BE2C (cell line): ENCODE data around the gene PRKCSH.
"Not testable (repeated sequence)": the region's sequence is repeated elsewhere in the genome, so short reads cannot be mapped to it uniquely, and the experiment has no call there.

Source experiments
- DNase-seq: peaks from one replicate; pipeline ENCODE4 v3.0.0-alpha.2; 2020
- H3K27me3 ChIP-seq: fragments of 250-450 bp; sonication (Bioruptor Pico); 2 replicates; pipeline ENCODE4 v1.5.1; 2020; ENCODE audit warnings: mild to moderate bottlenecking
- H3K36me3 ChIP-seq: fragments of 250-450 bp; sonication (Bioruptor Pico); 2 replicates; pipeline ENCODE4 v1.5.1; 2020; ENCODE audit warnings: mild to moderate bottlenecking
- H3K4me1 ChIP-seq: fragments of 250-450 bp; sonication (Bioruptor Pico); 2 replicates; pipeline ENCODE4 v1.5.1; 2020
- H3K4me3 ChIP-seq: 2 replicates; pipeline ENCODE4 v1.5.1; 2011; ENCODE audit warnings: low read depth, low read length
- H3K9me3 ChIP-seq: fragments of 250-450 bp; sonication (Bioruptor Pico); 2 replicates; pipeline ENCODE4 v1.5.1; 2020
- CTCF ChIP-seq: IDR thresholded peaks from 2 replicates; pipeline ENCODE4 v1.5.1; 2012; ENCODE audit warnings: mild to moderate bottlenecking, low read depth, low read length

The PRKCSH gene

GRCh38 chr19:11399667-11400066 lies 35.8 kb upstream of the PRKCSH start:
- DNase-seq = no peak
- Histone ChIP-seq H3K4me3 (no peak overlapping the region), H3K36me3 (no peaks in the 10 kb centered on the region), H3K27me3 (no peaks in the 10 kb centered on the region), H3K4me1 (no peaks in the 10 kb centered on the region), H3K9me3 (no peaks in the 10 kb centered on the region)
- no peak for TF ChIP-seq CTCF

- Histone ChIP-seq H3K36me3 (no peaks in the 10 kb centered on the region), H3K4me3 (no peak overlapping the region), H3K9me3 (no peaks in the 10 kb centered on the region), H3K4me1 (peaks cover 3% of the 10 kb centered on the region; the same call in 1 of the 2 replicates), H3K27me3 (no peaks in the 10 kb centered on the region)
- DNase-seq = no peak
- TF ChIP-seq CTCF = no peak
These were observed 34.6 kb upstream of the PRKCSH start for GRCh38 chr19:11400798-11401197.

GRCh38 chr19:11401808-11402543 lies 33.5 kb upstream of the PRKCSH start:
- no peaks in the 10 kb centered on the region for H3K36me3 ChIP-seq
- H3K27me3 ChIP-seq = no peaks in the 10 kb centered on the region; the same call in 1 of the 2 replicates
- DNase-seq = no peak
- H3K4me1 ChIP-seq = peaks cover 3% of the 10 kb centered on the region; the same call in 1 of the 2 replicates
- TF ChIP-seq CTCF = no peak
- H3K9me3 ChIP-seq = no peaks in the 10 kb centered on the region
- H3K4me3 ChIP-seq = no peak overlapping the region

- Histone ChIP-seq H3K36me3 (no peaks in the 10 kb centered on the region), H3K4me3 (no peak overlapping the region), H3K4me1 (peaks cover 3% of the 10 kb centered on the region; the same call in 1 of the 2 replicates), H3K9me3 (no peaks in the 10 kb centered on the region), H3K27me3 (no peaks in the 10 kb centered on the region; the same call in 1 of the 2 replicates)
- no peak for DNase-seq
- TF ChIP-seq CTCF = no peak
These were observed 30.7 kb upstream of the PRKCSH start for GRCh38 chr19:11404588-11405222.

- DNase-seq = peak; percentile 56
- Histone ChIP-seq H3K36me3 (no peaks in the 10 kb centered on the region), H3K9me3 (no peaks in the 10 kb centered on the region), H3K27me3 (no peaks in the 10 kb centered on the region; the same call in 1 of the 2 replicates), H3K4me1 (peaks cover 3% of the 10 kb centered on the region; the same call in 1 of the 2 replicates), H3K4me3 (peak overlapping the region; percentile 34)
- TF ChIP-seq CTCF = peak; percentile 52
These were observed 29.4 kb upstream of the PRKCSH start for GRCh38 chr19:11405846-11406643.

- H3K27me3 ChIP-seq, H3K9me3 ChIP-seq, H3K4me1 ChIP-seq, H3K4me3 ChIP-seq, H3K36me3 ChIP-seq, DNase-seq: not testable (repeated sequence)
These were observed 28.7 kb upstream of the PRKCSH start for GRCh38 chr19:11406703-11407236.
